Esophagus squamous epithelium (tissue), 4 donors: ENCODE data around the gene NPHP4.

Experiments
- POLR2A ChIP-seq, 4 donors: fragments of 450-650 bp; IDR thresholded peaks; one replicate each; pipeline ENCODE4 v1.6.1; 2017; ENCODE audit warnings: antibody characterized with exemption in 4 of 4, mild to moderate bottlenecking in 4 of 4, moderate library complexity in 3 of 4
- TF ChIP-seq, protein P1 (sequence below), 6 experiments: fragments of 450-650 bp in 4 of 6; fragments of 200-600 bp in 2 of 6; sonication (generic) in 2 of 6; IDR thresholded peaks; one replicate each; pipeline ENCODE4 v1.5.1; 2016 to 2019; ENCODE audit warnings: antibody characterized with exemption in 6 of 6, mild to moderate bottlenecking in 4 of 6, moderate library complexity in 4 of 6

DNA sequence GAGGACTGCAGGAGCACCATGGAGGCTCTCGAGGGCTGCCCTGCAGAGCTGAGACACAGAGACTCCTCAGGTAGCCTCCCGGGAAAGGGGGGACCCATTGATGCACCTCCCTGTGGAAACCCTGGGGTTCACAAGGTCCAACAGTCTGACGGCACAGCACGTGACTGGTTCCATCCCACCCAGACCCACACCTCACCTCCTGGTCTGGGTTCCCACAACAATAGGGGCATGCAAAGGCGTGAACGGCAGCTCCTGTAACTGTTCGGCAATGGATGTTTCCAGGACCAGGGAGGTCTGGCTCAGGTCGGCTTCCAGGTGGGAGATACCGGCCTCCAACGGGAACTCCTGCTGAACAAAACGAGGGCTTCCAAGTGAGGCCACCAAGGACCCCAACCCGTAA, 86.8 kb downstream of the NPHP4 start:
- TF ChIP-seq POLR2A (IDR thresholded peaks at IDR 0.05), result no peak
- TF ChIP-seq, protein P1, sequence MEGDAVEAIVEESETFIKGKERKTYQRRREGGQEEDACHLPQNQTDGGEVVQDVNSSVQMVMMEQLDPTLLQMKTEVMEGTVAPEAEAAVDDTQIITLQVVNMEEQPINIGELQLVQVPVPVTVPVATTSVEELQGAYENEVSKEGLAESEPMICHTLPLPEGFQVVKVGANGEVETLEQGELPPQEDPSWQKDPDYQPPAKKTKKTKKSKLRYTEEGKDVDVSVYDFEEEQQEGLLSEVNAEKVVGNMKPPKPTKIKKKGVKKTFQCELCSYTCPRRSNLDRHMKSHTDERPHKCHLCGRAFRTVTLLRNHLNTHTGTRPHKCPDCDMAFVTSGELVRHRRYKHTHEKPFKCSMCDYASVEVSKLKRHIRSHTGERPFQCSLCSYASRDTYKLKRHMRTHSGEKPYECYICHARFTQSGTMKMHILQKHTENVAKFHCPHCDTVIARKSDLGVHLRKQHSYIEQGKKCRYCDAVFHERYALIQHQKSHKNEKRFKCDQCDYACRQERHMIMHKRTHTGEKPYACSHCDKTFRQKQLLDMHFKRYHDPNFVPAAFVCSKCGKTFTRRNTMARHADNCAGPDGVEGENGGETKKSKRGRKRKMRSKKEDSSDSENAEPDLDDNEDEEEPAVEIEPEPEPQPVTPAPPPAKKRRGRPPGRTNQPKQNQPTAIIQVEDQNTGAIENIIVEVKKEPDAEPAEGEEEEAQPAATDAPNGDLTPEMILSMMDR (IDR thresholded peaks at IDR 0.05), result no peak
